Measurements from ENCODE around the gene PRKAG3.
"Not testable (repeated sequence)": the region's sequence is repeated elsewhere in the genome, so short reads cannot be mapped to it uniquely, and the experiment has no call there.

The PRKAG3 gene

GRCh38 chr2:218780046-218780445, 51.6 kb downstream of the PRKAG3 start:
- DNase-seq: no peak

- DNase-seq: no peak
These were observed 54.2 kb downstream of the PRKAG3 start for GRCh38 chr2:218777276-218777990.

- no peak for DNase-seq
These were observed 55.1 kb downstream of the PRKAG3 start for GRCh38 chr2:218776488-218776887.

- no peak for DNase-seq
These were observed 57.7 kb downstream of the PRKAG3 start for GRCh38 chr2:218773881-218774280.

GRCh38 chr2:218772759-218773158, 58.8 kb downstream of the PRKAG3 start:
- not testable (repeated sequence) for DNase-seq
